ENCODE data around the gene SH3RF1.

- TF ChIP-seq CTCF (IDR thresholded peaks at IDR 0.05), result no peak
- no peak for TF ChIP-seq POLR2AphosphoS5 (IDR thresholded peaks at IDR 0.05)
- TF ChIP-seq POLR2A (IDR thresholded peaks at IDR 0.05), result no peak
Measured at GRCh38 chr4:169246957-169247396, 23.8 kb downstream of the SH3RF1 start.

Data from prostate gland (tissue), 2 donors.